Measurements from ENCODE around the gene HSPA4. TPM values are rescaled to one million over a fixed set of nuclear protein-coding genes. Genes with fewer than 3 reads are reported as not detected.

The HSPA4 gene
- total RNA-seq, 1 experiment from 2014 or later, result 337 TPM

- H3K36me3 ChIP-seq (ENCODE audit: insufficient read depth, low read length, poor library complexity, severe bottlenecking), result no peaks in the 10 kb centered on the region
- peak; percentile 84 for DNase-seq (ENCODE audit: low spot score)
- intact Hi-C loops (cut with micrococcal nuclease; ENCODE audit: unreplicated experiment), result loop anchor here (1.0 to 5.0 kb wide), 5 partner anchors 151 to 928 kb away; no protein-coding TSS in a partner anchor
- BruUV-seq (replicated peaks), result no TSS peak
- H3K4me3 ChIP-seq (ENCODE audit: low read depth, low read length, poor library complexity, severe bottlenecking), result no peak overlapping the region
- CTCF ChIA-PET, result interaction anchor here (0.6 to 0.7 kb wide), 2 partner anchors 152 to 597 kb away, joined by 4 read pairs; no protein-coding TSS in a partner anchor
- no peaks in the 10 kb centered on the region for H3K9me3 ChIP-seq (ENCODE audit: low read depth, low read length, poor library complexity, severe bottlenecking)
- POLR2A ChIA-PET (ENCODE audit: low non-redundant PET), result no interaction called here
- no peaks in the 10 kb centered on the region for H3K4me1 ChIP-seq (ENCODE audit: insufficient read depth, low read length, poor library complexity, severe bottlenecking)
- H3K27ac ChIP-seq (ENCODE audit: low read depth, low read length, poor library complexity, severe bottlenecking), result no peak overlapping the region
- H3K27me3 ChIP-seq (replicated peaks; ENCODE audit: insufficient read depth, low read depth, low read length, poor library complexity), result no peaks in the 10 kb centered on the region
- TF ChIP-seq EZH2 (IDR thresholded peaks at IDR 0.05; ENCODE audit: borderline replicate concordance, low read depth, low read length, poor library complexity, severe bottlenecking), result no peak
- TF ChIP-seq, protein P1, sequence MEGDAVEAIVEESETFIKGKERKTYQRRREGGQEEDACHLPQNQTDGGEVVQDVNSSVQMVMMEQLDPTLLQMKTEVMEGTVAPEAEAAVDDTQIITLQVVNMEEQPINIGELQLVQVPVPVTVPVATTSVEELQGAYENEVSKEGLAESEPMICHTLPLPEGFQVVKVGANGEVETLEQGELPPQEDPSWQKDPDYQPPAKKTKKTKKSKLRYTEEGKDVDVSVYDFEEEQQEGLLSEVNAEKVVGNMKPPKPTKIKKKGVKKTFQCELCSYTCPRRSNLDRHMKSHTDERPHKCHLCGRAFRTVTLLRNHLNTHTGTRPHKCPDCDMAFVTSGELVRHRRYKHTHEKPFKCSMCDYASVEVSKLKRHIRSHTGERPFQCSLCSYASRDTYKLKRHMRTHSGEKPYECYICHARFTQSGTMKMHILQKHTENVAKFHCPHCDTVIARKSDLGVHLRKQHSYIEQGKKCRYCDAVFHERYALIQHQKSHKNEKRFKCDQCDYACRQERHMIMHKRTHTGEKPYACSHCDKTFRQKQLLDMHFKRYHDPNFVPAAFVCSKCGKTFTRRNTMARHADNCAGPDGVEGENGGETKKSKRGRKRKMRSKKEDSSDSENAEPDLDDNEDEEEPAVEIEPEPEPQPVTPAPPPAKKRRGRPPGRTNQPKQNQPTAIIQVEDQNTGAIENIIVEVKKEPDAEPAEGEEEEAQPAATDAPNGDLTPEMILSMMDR (conservative IDR thresholded peaks at IDR 0.05; ENCODE audit: low read depth, low read length), result peak; percentile 98
Observed at GRCh38 chr5:133111299-133111698, 59.5 kb downstream of the HSPA4 start.

GRCh38 chr5:133112026-133112660 is 60.3 kb downstream of the HSPA4 start:
- no peaks in the 10 kb centered on the region for H3K27me3 ChIP-seq (replicated peaks; ENCODE audit: insufficient read depth, low read depth, low read length, poor library complexity)
- H3K36me3 ChIP-seq (ENCODE audit: insufficient read depth, low read length, poor library complexity, severe bottlenecking), result no peaks in the 10 kb centered on the region
- DNase-seq (ENCODE audit: low spot score), result no peak
- no TSS peak for BruUV-seq (replicated peaks)
- TF ChIP-seq, protein P1 (conservative IDR thresholded peaks at IDR 0.05; ENCODE audit: low read depth, low read length), result no peak
- TF ChIP-seq EZH2 (IDR thresholded peaks at IDR 0.05; ENCODE audit: borderline replicate concordance, low read depth, low read length, poor library complexity, severe bottlenecking), result no peak
- no peak overlapping the region for H3K4me3 ChIP-seq (ENCODE audit: low read depth, low read length, poor library complexity, severe bottlenecking)
- intact Hi-C loops (cut with micrococcal nuclease; ENCODE audit: unreplicated experiment), result loop anchor here (5.0 kb wide), 2 partner anchors 150 to 830 kb away; no protein-coding TSS in a partner anchor
- no peaks in the 10 kb centered on the region for H3K9me3 ChIP-seq (ENCODE audit: low read depth, low read length, poor library complexity, severe bottlenecking)
- no peak overlapping the region for H3K27ac ChIP-seq (ENCODE audit: low read depth, low read length, poor library complexity, severe bottlenecking)
- ChIA-PET CTCF (interaction anchor here (0.5 kb wide), 1 partner anchor 149 kb away, joined by 3 read pairs; no protein-coding TSS in a partner anchor), POLR2A (ENCODE audit: low non-redundant PET) (no interaction called here)
- no peaks in the 10 kb centered on the region for H3K4me1 ChIP-seq (ENCODE audit: insufficient read depth, low read length, poor library complexity, severe bottlenecking)

- no peaks in the 10 kb centered on the region for H3K9me3 ChIP-seq (ENCODE audit: low read depth, low read length, poor library complexity, severe bottlenecking)
- no peaks in the 10 kb centered on the region for H3K36me3 ChIP-seq (ENCODE audit: insufficient read depth, low read length, poor library complexity, severe bottlenecking)
- ChIA-PET CTCF (no interaction called here), POLR2A (ENCODE audit: low non-redundant PET) (interaction anchor here (0.5 kb wide), 1 partner anchor 133 kb away, joined by 3 read pairs; no protein-coding TSS in a partner anchor)
- TF ChIP-seq EZH2 (IDR thresholded peaks at IDR 0.05; ENCODE audit: borderline replicate concordance, low read depth, low read length, poor library complexity, severe bottlenecking), result no peak
- TF ChIP-seq, protein P1 (conservative IDR thresholded peaks at IDR 0.05; ENCODE audit: low read depth, low read length), result no peak
- no peaks in the 10 kb centered on the region for H3K4me1 ChIP-seq (ENCODE audit: insufficient read depth, low read length, poor library complexity, severe bottlenecking)
- H3K27me3 ChIP-seq (replicated peaks; ENCODE audit: insufficient read depth, low read depth, low read length, poor library complexity), result no peaks in the 10 kb centered on the region
- H3K27ac ChIP-seq (ENCODE audit: low read depth, low read length, poor library complexity, severe bottlenecking), result no peak overlapping the region
- no peak overlapping the region for H3K4me3 ChIP-seq (ENCODE audit: low read depth, low read length, poor library complexity, severe bottlenecking)
- no TSS peak for BruUV-seq (replicated peaks)
- intact Hi-C loops (cut with micrococcal nuclease; ENCODE audit: unreplicated experiment), result loop anchor here (5.0 kb wide), 2 partner anchors 149 to 829 kb away; no protein-coding TSS in a partner anchor
- DNase-seq (ENCODE audit: low spot score), result no peak
Observed at GRCh38 chr5:133113331-133114061, 61.7 kb downstream of the HSPA4 start.

All from A673 (cell line).